GM18858 (cell line): ENCODE results near the gene SUMO1.

Experiments
- ATAC-seq: cut with Tn5 transposase; IDR thresholded peaks from one replicate; pipeline ENCODE4 v1.9.1; 2021; ENCODE audit not compliant: unreplicated experiment

The SUMO1 gene

DNA sequence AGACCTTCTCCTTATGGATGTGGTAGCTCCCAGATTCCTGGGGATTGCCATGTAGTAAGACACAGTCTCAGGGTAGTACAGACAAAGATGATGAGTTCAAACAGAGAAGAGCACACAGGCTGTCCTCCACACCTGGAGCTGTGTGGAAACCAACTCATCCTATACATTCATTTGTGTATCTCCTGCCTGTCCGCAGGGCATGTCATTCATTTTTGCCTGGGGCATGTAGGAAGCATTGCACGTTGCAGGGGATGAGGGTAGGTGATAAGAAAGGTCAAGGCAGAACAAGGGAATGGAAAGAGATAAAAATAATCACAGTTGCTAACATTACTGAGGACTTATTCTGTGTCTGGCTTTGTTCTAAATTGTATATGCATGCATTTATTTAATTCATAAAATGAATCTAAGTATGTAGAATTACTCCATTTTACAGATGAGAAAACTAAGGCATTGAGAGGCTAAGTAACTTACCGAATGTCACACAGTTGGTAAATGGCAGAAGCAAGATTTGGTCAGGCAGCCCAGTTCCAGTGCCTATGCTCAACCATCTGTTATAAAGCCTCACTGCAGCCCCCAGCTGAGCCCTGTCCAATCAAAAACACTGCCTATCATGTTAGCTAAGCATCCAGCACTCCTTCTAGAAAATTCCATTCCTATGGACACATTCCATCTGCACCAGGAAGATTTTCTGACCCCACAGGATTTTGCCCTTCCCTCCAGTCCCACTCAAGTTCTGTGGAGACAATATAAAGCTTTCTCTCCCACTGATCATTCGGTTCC is 81.0 kb downstream of the SUMO1 start:
- ATAC-seq: no peak
